ENCODE data around the gene ZC3H4. TPM values are rescaled to one million over a fixed set of nuclear protein-coding genes. Genes with fewer than 3 reads are reported as not detected.

ZC3H4 gene
- total RNA-seq, 2 donors from 2014 or later: 21.9 to 26.0 TPM

- DNase-seq (ENCODE audit: low spot score): no peak
- H3K36me3 ChIP-seq: no peaks in the 10 kb centered on the region
- peaks cover 28 to 47% of the 10 kb centered on the region in 2 donors for H3K4me1 ChIP-seq (ENCODE audit: control insufficient read depth in 1 of 2, low read depth in 2 of 2)
- peak overlapping the region; percentile 6 for H3K4me3 ChIP-seq
- peak overlapping the region; percentile 100 for H3K27ac ChIP-seq
- no peaks in the 10 kb centered on the region for H3K27me3 ChIP-seq (replicated peaks; ENCODE audit: insufficient read depth)
- H3K9me3 ChIP-seq: no peaks in the 10 kb centered on the region
- ATAC-seq (ENCODE audit: insufficient number of reproducible peaks, low FRiP score, low read depth): no peak
- no peak for TF ChIP-seq CTCF (IDR thresholded peaks at IDR 0.05)
These were observed 5.4 kb downstream of the ZC3H4 start for GRCh38 chr19:47107953-47108746.

DNA sequence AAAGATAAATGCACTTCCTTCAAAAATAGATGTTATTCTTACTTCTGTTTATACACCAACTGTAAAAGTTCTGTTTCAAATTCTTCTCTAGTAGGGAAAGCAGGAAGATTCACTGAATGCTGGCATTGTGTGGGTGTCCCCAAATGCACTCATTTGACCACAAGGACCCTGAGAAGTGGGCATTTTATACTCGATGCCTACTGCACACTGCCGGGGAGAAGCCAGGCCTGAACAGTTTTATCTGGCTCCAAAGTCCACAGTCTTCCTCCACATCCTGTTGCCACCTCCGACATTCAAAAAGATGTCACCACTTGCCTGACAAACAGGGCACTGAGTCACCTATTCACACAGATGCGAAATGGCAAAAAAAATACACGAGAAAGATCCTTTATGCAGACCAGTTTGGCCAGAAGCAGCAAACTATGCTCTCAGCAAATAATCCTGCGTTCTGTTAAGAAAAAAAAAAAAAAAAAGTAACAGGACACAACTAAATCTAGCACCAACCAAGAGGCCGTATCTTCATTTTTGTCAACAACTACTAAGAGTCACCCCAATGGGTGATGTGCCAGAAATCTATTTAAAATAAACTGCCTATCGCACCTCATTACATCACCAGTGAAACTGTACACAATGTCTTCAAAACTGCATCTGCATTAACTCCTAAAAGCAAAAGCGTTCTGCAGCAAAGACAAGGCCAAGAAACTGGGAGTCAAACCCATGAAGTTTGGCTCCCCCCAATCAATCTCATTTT is 6.2 kb downstream of the ZC3H4 start:
- no peaks in the 10 kb centered on the region for H3K9me3 ChIP-seq
- TF ChIP-seq CTCF (IDR thresholded peaks at IDR 0.05): no peak
- no peaks in the 10 kb centered on the region for H3K36me3 ChIP-seq
- H3K4me3 ChIP-seq: peak overlapping the region; percentile 21
- H3K4me1 ChIP-seq (ENCODE audit: control insufficient read depth in 1 of 2, low read depth in 2 of 2): peaks cover 32 to 55% of the 10 kb centered on the region in 2 donors
- ATAC-seq (ENCODE audit: insufficient number of reproducible peaks, low FRiP score, low read depth) (no peak), DNase-seq (ENCODE audit: low spot score) (no peak)
- no peaks in the 10 kb centered on the region for H3K27me3 ChIP-seq (replicated peaks; ENCODE audit: insufficient read depth)
- peak overlapping the region; percentile 100 for H3K27ac ChIP-seq

- Histone ChIP-seq H3K9me3 (no peaks in the 10 kb centered on the region), H3K27me3 (replicated peaks; ENCODE audit: insufficient read depth) (no peaks in the 10 kb centered on the region), H3K36me3 (no peaks in the 10 kb centered on the region), H3K27ac (peak overlapping the region; percentile 100), H3K4me3 (peak overlapping the region; percentile 21), H3K4me1 (ENCODE audit: control insufficient read depth in 1 of 2, low read depth in 2 of 2) (peaks cover 32 to 61% of the 10 kb centered on the region in 2 donors)
- TF ChIP-seq CTCF (IDR thresholded peaks at IDR 0.05): no peak
- ATAC-seq (ENCODE audit: insufficient number of reproducible peaks, low FRiP score, low read depth) (no peak), DNase-seq (ENCODE audit: low spot score) (no peak)
These were observed 6.8 kb downstream of the ZC3H4 start for GRCh38 chr19:47106821-47107201.

DNA sequence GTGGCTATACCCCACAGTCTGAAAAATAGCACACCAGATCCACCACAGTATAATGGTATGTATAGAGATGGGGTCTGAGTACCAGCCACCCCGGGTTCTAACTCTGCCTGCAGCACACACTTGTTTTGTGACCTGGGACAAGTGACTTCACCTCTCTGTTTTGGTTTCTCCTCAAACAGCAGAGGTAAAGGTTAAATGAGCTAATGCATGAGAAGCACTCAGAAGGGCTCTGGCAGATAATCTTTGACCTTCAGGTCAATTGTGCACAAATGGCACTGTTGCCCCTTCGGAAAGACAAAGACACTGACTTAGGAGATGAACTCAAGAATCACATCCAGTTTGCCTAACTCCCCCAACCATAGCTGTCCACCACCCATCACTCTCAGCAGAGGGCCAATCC is 7.7 kb downstream of the ZC3H4 start:
- DNase-seq (ENCODE audit: low spot score) (no peak), ATAC-seq (ENCODE audit: insufficient number of reproducible peaks, low FRiP score, low read depth) (no peak)
- no peak for TF ChIP-seq CTCF (IDR thresholded peaks at IDR 0.05)
- Histone ChIP-seq H3K27ac (peak overlapping the region; percentile 100), H3K9me3 (no peaks in the 10 kb centered on the region), H3K36me3 (no peaks in the 10 kb centered on the region), H3K4me3 (no peak overlapping the region), H3K27me3 (replicated peaks; ENCODE audit: insufficient read depth) (no peaks in the 10 kb centered on the region), H3K4me1 (ENCODE audit: control insufficient read depth in 1 of 2, low read depth in 2 of 2) (peaks cover 32 to 61% of the 10 kb centered on the region in 2 donors)

DNA sequence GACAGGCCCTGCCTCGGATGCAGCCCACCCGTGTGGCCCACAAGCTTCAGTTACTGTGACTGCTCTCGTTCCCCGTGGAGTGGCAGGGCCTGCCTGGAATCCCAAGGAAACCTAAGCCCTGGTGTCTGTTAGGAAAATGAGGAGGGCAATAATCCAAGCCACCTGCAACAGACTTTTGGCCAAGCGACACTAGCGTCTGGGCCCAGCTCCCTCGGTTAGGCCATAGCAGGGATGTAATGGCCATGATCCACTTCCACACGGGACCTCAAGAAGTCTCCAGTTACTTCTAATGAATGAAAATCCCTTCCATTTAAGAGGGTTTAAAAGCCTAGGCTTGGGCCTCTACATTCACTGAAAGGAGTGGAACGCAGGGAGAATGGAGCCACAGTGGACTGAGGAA is 8.9 kb downstream of the ZC3H4 start:
- Histone ChIP-seq H3K9me3 (no peaks in the 10 kb centered on the region), H3K27ac (no peak overlapping the region), H3K27me3 (replicated peaks; ENCODE audit: insufficient read depth) (no peaks in the 10 kb centered on the region), H3K36me3 (no peaks in the 10 kb centered on the region), H3K4me1 (ENCODE audit: control insufficient read depth in 1 of 2, low read depth in 2 of 2) (peaks cover 32 to 56% of the 10 kb centered on the region in 2 donors), H3K4me3 (no peak overlapping the region)
- TF ChIP-seq CTCF (IDR thresholded peaks at IDR 0.05): no peak
- ATAC-seq (ENCODE audit: insufficient number of reproducible peaks, low FRiP score, low read depth) (no peak), DNase-seq (ENCODE audit: low spot score) (no peak)

Data from thoracic aorta (tissue), 2 donors.